Uterus (tissue), 4 donors: ENCODE data around the gene THSD7B. TPM values are rescaled to one million over a fixed set of nuclear protein-coding genes. Genes with fewer than 3 reads are reported as not detected.
"Not testable (repeated sequence)": the region's sequence is repeated elsewhere in the genome, so short reads cannot be mapped to it uniquely, and the experiment has no call there.

Experiments
- DNase-seq, 2 donors: peaks; one replicate each; pipeline ENCODE4 v3.0.0-alpha.2; 2019 to 2020
- H3K27ac ChIP-seq, 2 donors: fragments of 200-600 bp; sonication (generic); 1 replicate in 1 of 2; 2 replicates in 1 of 2; pipeline ENCODE4 v1.5.1; 2016 to 2018
- H3K27me3 ChIP-seq, 2 donors: fragments of 200-600 bp; sonication (generic); one replicate each; pipeline ENCODE4 v1.5.1; 2018 to 2019; ENCODE audit warnings: control low read depth in 1 of 2
- H3K36me3 ChIP-seq, 2 donors: fragments of 200-600 bp; sonication (generic); one replicate each; pipeline ENCODE4 v1.5.1; 2019; ENCODE audit warnings: control low read depth in 1 of 2
- H3K4me1 ChIP-seq, 2 donors: fragments of 200-600 bp; sonication (generic); one replicate each; pipeline ENCODE4 v1.5.1; 2018 to 2019; ENCODE audit warnings: control low read depth in 1 of 2
- H3K4me3 ChIP-seq, 2 donors: fragments of 200-600 bp; sonication (generic); 1 replicate in 1 of 2; 2 replicates in 1 of 2; pipeline ENCODE4 v1.5.1; 2018 to 2019; ENCODE audit warnings: mild to moderate bottlenecking in 1 of 2
- H3K9me3 ChIP-seq, 2 donors: fragments of 200-600 bp; sonication (generic); one replicate each; pipeline ENCODE4 v1.5.1; 2019; ENCODE audit warnings: control low read depth in 1 of 2
- CTCF ChIP-seq, 4 experiments: fragments of 200-600 bp in 2 of 4; fragments of 450-650 bp in 2 of 4; sonication (generic) in 2 of 4; IDR thresholded peaks; one replicate each; pipeline ENCODE4 v1.5.1; 2016 to 2019; ENCODE audit warnings: antibody characterized with exemption in 4 of 4, mild to moderate bottlenecking in 2 of 4, moderate library complexity in 1 of 4
- POLR2A ChIP-seq, 2 donors: fragments of 450-650 bp; IDR thresholded peaks; one replicate each; pipeline ENCODE4 v1.6.1; 2016; ENCODE audit warnings: antibody characterized with exemption in 2 of 2, mild to moderate bottlenecking in 1 of 2, moderate library complexity in 1 of 2
- intact Hi-C: fragments of 100-400 bp; cut with DNase I; formaldehyde crosslinking; loops from one replicate; pipeline ENCODE4 v1.15.1; 2023; ENCODE audit warnings: low total_unique reads
- total RNA-seq, 4 donors: library from RNA; depleted of rRNA in 3 of 4; stranded (reverse); fragments of >200 nt in 3 of 4; gene quantifications; one replicate each; pipeline versions ENCODE4 v1.1.0 to v1.2.4, GENCODE V29; 2014 to 2023
- donor health status: DM: yes; HTN: yes; CAD: no.

THSD7B gene
- total RNA-seq, 4 donors from 2014 or later, result 0.26 to 9.6 (median 0.67) TPM; not detected in 1

GRCh38 chr2:137535897-137536296 is 770.6 kb downstream of the THSD7B start:
- no peak for TF ChIP-seq CTCF (IDR thresholded peaks at IDR 0.05)
- H3K9me3 ChIP-seq, result no peaks in the 10 kb centered on the region
- no peaks in the 10 kb centered on the region for H3K36me3 ChIP-seq
- no peak overlapping the region for H3K27ac ChIP-seq
- no peak overlapping the region for H3K4me3 ChIP-seq
- intact Hi-C loops, result no loop called here
- no peaks in the 10 kb centered on the region for H3K4me1 ChIP-seq
- DNase-seq, result no peak
- H3K27me3 ChIP-seq, result no peaks in the 10 kb centered on the region

GRCh38 chr2:137539336-137539735 is 774.0 kb downstream of the THSD7B start:
- TF ChIP-seq CTCF (IDR thresholded peaks at IDR 0.05) (no peak), POLR2A (IDR thresholded peaks at IDR 0.05) (no peak)
- no peaks in the 10 kb centered on the region for H3K4me1 ChIP-seq
- H3K4me3 ChIP-seq, result no peak overlapping the region
- H3K9me3 ChIP-seq, result no peaks in the 10 kb centered on the region
- H3K27me3 ChIP-seq, result no peaks in the 10 kb centered on the region
- H3K36me3 ChIP-seq, result no peaks in the 10 kb centered on the region
- no peak for DNase-seq
- intact Hi-C loops, result no loop called here
- no peak overlapping the region for H3K27ac ChIP-seq

- TF ChIP-seq POLR2A (IDR thresholded peaks at IDR 0.05) (no peak), CTCF (IDR thresholded peaks at IDR 0.05) (no peak)
- Histone ChIP-seq H3K27me3 (no peaks in the 10 kb centered on the region), H3K4me3 (no peak overlapping the region), H3K9me3 (no peaks in the 10 kb centered on the region), H3K36me3 (no peaks in the 10 kb centered on the region), H3K4me1 (no peaks in the 10 kb centered on the region), H3K27ac (no peak overlapping the region)
- no peak for DNase-seq
- intact Hi-C loops, result no loop called here
Measured at GRCh38 chr2:137547842-137548241, 782.5 kb downstream of the THSD7B start.

- H3K9me3 ChIP-seq, result no peaks in the 10 kb centered on the region
- no peaks in the 10 kb centered on the region for H3K36me3 ChIP-seq
- H3K27ac ChIP-seq, result no peak overlapping the region
- no peak overlapping the region for H3K4me3 ChIP-seq
- intact Hi-C loops, result no loop called here
- TF ChIP-seq POLR2A (IDR thresholded peaks at IDR 0.05) (no peak), CTCF (IDR thresholded peaks at IDR 0.05) (no peak)
- no peaks in the 10 kb centered on the region for H3K27me3 ChIP-seq
- no peak for DNase-seq
- H3K4me1 ChIP-seq, result no peaks in the 10 kb centered on the region
Measured at GRCh38 chr2:137566387-137566786, 801.0 kb downstream of the THSD7B start.

GRCh38 chr2:137570484-137570883 is 805.1 kb downstream of the THSD7B start:
- Histone ChIP-seq H3K36me3 (no peaks in the 10 kb centered on the region), H3K4me3 (no peak overlapping the region), H3K9me3 (no peaks in the 10 kb centered on the region), H3K27me3 (no peaks in the 10 kb centered on the region), H3K27ac (no peak overlapping the region), H3K4me1 (no peaks in the 10 kb centered on the region)
- no peak for DNase-seq
- TF ChIP-seq POLR2A (IDR thresholded peaks at IDR 0.05) (no peak), CTCF (IDR thresholded peaks at IDR 0.05) (no peak)
- intact Hi-C loops, result no loop called here

GRCh38 chr2:137587834-137588233 is 822.5 kb downstream of the THSD7B start:
- H3K4me3 ChIP-seq, intact Hi-C loops, DNase-seq, H3K9me3 ChIP-seq, H3K36me3 ChIP-seq, H3K4me1 ChIP-seq, H3K27me3 ChIP-seq, H3K27ac ChIP-seq: not testable (repeated sequence)

- H3K4me3 ChIP-seq, H3K4me1 ChIP-seq, H3K27me3 ChIP-seq, H3K36me3 ChIP-seq, DNase-seq, intact Hi-C loops, H3K9me3 ChIP-seq, H3K27ac ChIP-seq: not testable (repeated sequence)
Measured at GRCh38 chr2:137588578-137588977, 823.2 kb downstream of the THSD7B start.
